Neural cell (in vitro differentiated cells): ENCODE data around the gene SPTB. TPM values are rescaled to one million over a fixed set of nuclear protein-coding genes. Genes with fewer than 3 reads are reported as not detected.

ENCODE experiments used
- H2AFZ ChIP-seq: fragments of 200-600, 300-800 bp; sonication (generic), shearing (Covaris generic); 2 replicates; pipeline ENCODE4 v1.6.0; 2014; ENCODE audit warnings: low read depth, mild to moderate bottlenecking, antibody characterized with exemption, low read length, moderate library complexity
- H3F3A ChIP-seq: fragments of 200-600 bp; shearing (Covaris generic); 2 replicates; pipeline ENCODE4 v1.6.1; 2016; ENCODE audit warnings: mild to moderate bottlenecking, moderate library complexity, mixed read lengths, antibody characterized with exemption, low read length; ENCODE audit not compliant: insufficient read depth, poor library complexity, severe bottlenecking
- H3K27ac ChIP-seq: fragments of 200-600, 300-800 bp; sonication (generic), shearing (Covaris generic); 2 replicates; pipeline ENCODE4 v1.5.1; 2014; ENCODE audit warnings: mild to moderate bottlenecking, low read length, moderate library complexity
- H3K27me3 ChIP-seq: fragments of 300-800, 200-600 bp; sonication (generic), shearing (Covaris generic); 2 replicates; pipeline ENCODE4 v1.6.0; 2014; ENCODE audit warnings: mild to moderate bottlenecking, low read depth, low read length, moderate library complexity; ENCODE audit not compliant: insufficient read depth
- H3K36me3 ChIP-seq: fragments of 300-800, 200-600 bp; sonication (generic), shearing (Covaris generic); 2 replicates; pipeline ENCODE4 v1.5.1; 2014; ENCODE audit warnings: mild to moderate bottlenecking, antibody characterized with exemption, low read length, moderate library complexity; ENCODE audit not compliant: insufficient read depth
- H3K4me2 ChIP-seq: fragments of 300-800, 200-600 bp; sonication (generic), shearing (Covaris generic); 2 replicates; pipeline ENCODE4 v1.6.0; 2014; ENCODE audit warnings: mild to moderate bottlenecking, low read length
- H3K4me3 ChIP-seq: fragments of 300-800, 200-600 bp; sonication (generic), shearing (Covaris generic); 2 replicates; pipeline ENCODE4 v1.5.1; 2014; ENCODE audit warnings: mild to moderate bottlenecking, low read length, moderate library complexity
- H3K79me2 ChIP-seq: fragments of 200-600 bp; shearing (Covaris generic); replicated peaks from 2 replicates; pipeline ENCODE4 v1.6.0; 2014; ENCODE audit warnings: mild to moderate bottlenecking, low read length, moderate library complexity; ENCODE audit not compliant: insufficient read depth
- H3K9ac ChIP-seq: fragments of 300-800, 200-600 bp; sonication (generic), shearing (Covaris generic); 2 replicates; pipeline ENCODE4 v1.6.1; 2016; ENCODE audit warnings: mild to moderate bottlenecking, low read length, mixed read lengths
- H3K9me2 ChIP-seq: fragments of 200-600 bp; shearing (Covaris generic); 2 replicates; pipeline ENCODE4 v1.6.1; 2016; ENCODE audit warnings: mild to moderate bottlenecking, low read length, mixed read lengths; ENCODE audit not compliant: insufficient read depth
- H3K9me3 ChIP-seq: fragments of 200-600, 300-800 bp; sonication (generic), shearing (Covaris generic); 2 replicates; pipeline ENCODE4 v1.6.1; 2016; ENCODE audit warnings: mild to moderate bottlenecking, mixed run types, low read length, moderate library complexity, mixed read lengths
- H4K20me1 ChIP-seq: fragments of 200-600 bp; shearing (Covaris generic); 2 replicates; pipeline ENCODE4 v1.6.1; 2016; ENCODE audit warnings: mild to moderate bottlenecking, mixed run types; ENCODE audit not compliant: insufficient read depth
- CTCF ChIP-seq: fragments of 450-650 bp; IDR thresholded peaks from 2 replicates; pipeline ENCODE4 v1.5.1; 2014; ENCODE audit warnings: antibody characterized with exemption, mild to moderate bottlenecking, moderate library complexity; ENCODE audit not compliant: poor library complexity, severe bottlenecking
- EP300 ChIP-seq: fragments of 450-650 bp; conservative IDR thresholded peaks from 2 replicates; pipeline ENCODE4 v1.6.1; 2014; ENCODE audit warnings: antibody characterized with exemption, mild to moderate bottlenecking, moderate library complexity; ENCODE audit not compliant: poor library complexity, severe bottlenecking
- EZH2 ChIP-seq: fragments of 200-600, 300-800 bp; shearing (Covaris generic), sonication (generic); IDR thresholded peaks from 2 replicates; pipeline ENCODE4 v1.6.1; 2014; ENCODE audit warnings: antibody characterized with exemption, low read length, borderline replicate concordance, mild to moderate bottlenecking; ENCODE audit not compliant: insufficient read depth, poor library complexity, severe bottlenecking
- MXI1 ChIP-seq: fragments of 450-650 bp; conservative IDR thresholded peaks from 2 replicates; pipeline ENCODE4 v1.6.1; 2014; ENCODE audit warnings: antibody characterized with exemption, mild to moderate bottlenecking; ENCODE audit not compliant: poor library complexity, severe bottlenecking
- POLR2AphosphoS5 ChIP-seq: IDR thresholded peaks from 2 replicates; pipeline ENCODE4 v1.6.1; 2012
- RAD21 ChIP-seq: fragments of 450-650 bp; conservative IDR thresholded peaks from 2 replicates; pipeline ENCODE4 v1.6.1; 2014; ENCODE audit warnings: antibody characterized with exemption, mild to moderate bottlenecking, moderate library complexity
- REST ChIP-seq: IDR thresholded peaks from 2 replicates; pipeline ENCODE4 v1.6.1; 2012; ENCODE audit warnings: borderline replicate concordance
- SMC3 ChIP-seq: fragments of 450-650 bp; conservative IDR thresholded peaks from 2 replicates; pipeline ENCODE4 v1.6.1; 2014; ENCODE audit warnings: antibody characterized with exemption, mild to moderate bottlenecking, moderate library complexity; ENCODE audit not compliant: poor library complexity
- TAF1 ChIP-seq: IDR thresholded peaks from 2 replicates; pipeline ENCODE4 v1.6.1; 2012; ENCODE audit warnings: low read depth
- polyA plus RNA-seq: library from polyadenylated mRNA; depleted of rRNA; stranded (reverse); fragments of >200 nt; gene quantifications from 2 replicates; pipeline ENCODE4 v1.2.3, GENCODE V29; 2014

SPTB gene
- polyA plus RNA-seq, 1 donor from 2014 or later: 1.9 TPM

GRCh38 chr14:64745511-64746091 is 134.1 kb downstream of the SPTB start:
- Histone ChIP-seq H3F3A (no peaks in the 10 kb centered on the region), H3K9me2 (no peaks in the 10 kb centered on the region), H3K9ac (no peak overlapping the region), H3K27ac (no peak overlapping the region), H3K79me2 (no peaks in the 10 kb centered on the region), H2AFZ (no peak overlapping the region), H3K27me3 (no peaks in the 10 kb centered on the region), H3K4me2 (no peak overlapping the region), H4K20me1 (no peaks in the 10 kb centered on the region), H3K4me3 (no peak overlapping the region), H3K36me3 (no peaks in the 10 kb centered on the region), H3K9me3 (no peaks in the 10 kb centered on the region)
- TF ChIP-seq REST: no peak
- TF ChIP-seq SMC3: no peak
- TF ChIP-seq TAF1: no peak
- no peak for TF ChIP-seq MXI1
- no peak for TF ChIP-seq RAD21
- no peak for TF ChIP-seq EP300
- TF ChIP-seq CTCF: no peak
- no peak for TF ChIP-seq EZH2
- TF ChIP-seq POLR2AphosphoS5: no peak

- Histone ChIP-seq H3K36me3 (no peaks in the 10 kb centered on the region), H3K4me3 (no peak overlapping the region), H2AFZ (no peak overlapping the region), H3K79me2 (no peaks in the 10 kb centered on the region), H3K9me3 (no peaks in the 10 kb centered on the region), H3K27ac (no peak overlapping the region), H4K20me1 (no peaks in the 10 kb centered on the region), H3K27me3 (no peaks in the 10 kb centered on the region), H3K9ac (no peak overlapping the region), H3K4me2 (no peak overlapping the region), H3K9me2 (no peaks in the 10 kb centered on the region), H3F3A (no peaks in the 10 kb centered on the region)
- TF ChIP-seq REST (no peak), SMC3 (no peak), POLR2AphosphoS5 (no peak), MXI1 (no peak)
Measured at GRCh38 chr14:64743061-64743460, 136.6 kb downstream of the SPTB start.
